Lower lobe of right lung (tissue), 2 donors: Measurements from ENCODE around the gene PTGES. TPM values are rescaled to one million over a fixed set of nuclear protein-coding genes. Genes with fewer than 3 reads are reported as not detected.

Experiments
- ATAC-seq, 2 donors: fragments of 200-7000 bp; cut with Tn5 transposase; one replicate each; pipeline ENCODE4 v1.9.1; 2020 to 2022; ENCODE audit warnings: mild to moderate bottlenecking in 2 of 2, moderate library complexity in 2 of 2
- DNase-seq: peaks from one replicate; pipeline ENCODE4 v3.0.0-alpha.2; 2020
- H3K27ac ChIP-seq: fragments of 200-600 bp; one replicate; pipeline ENCODE4 v1.8.0; 2022
- H3K27me3 ChIP-seq: fragments of 200-600 bp; one replicate; pipeline ENCODE4 v1.8.0; 2022; ENCODE audit warnings: low read depth
- H3K36me3 ChIP-seq: fragments of 200-600 bp; one replicate; pipeline ENCODE4 v1.8.0; 2022; ENCODE audit warnings: mild to moderate bottlenecking
- H3K4me1 ChIP-seq: fragments of 200-600 bp; one replicate; pipeline ENCODE4 v1.8.0; 2022
- H3K4me3 ChIP-seq: fragments of 200-600 bp; one replicate; pipeline ENCODE4 v1.8.0; 2022; ENCODE audit warnings: mild to moderate bottlenecking
- H3K9me3 ChIP-seq: fragments of 200-600 bp; one replicate; pipeline ENCODE4 v1.8.0; 2022
- intact Hi-C: fragments of 100-400 bp; cut with DNase I; formaldehyde crosslinking; loops from one replicate; pipeline ENCODE4 v1.11.0; 2022
- total RNA-seq: library from RNA; stranded (reverse); fragmentation: NEBNext Ultra II Directional; extraction: Animal tissue kit (Norgen Biotek cat#: 25700); gene quantifications from one replicate; pipeline ENCODE4 v1.2.1, GENCODE V29; 2021
- TF ChIP-seq, protein P1 (sequence below): fragments of 200-600 bp; IDR thresholded peaks from one replicate; pipeline ENCODE4 v1.8.0; 2022; ENCODE audit warnings: antibody characterized with exemption, mild to moderate bottlenecking
- donor health status: DM: no; HTN: yes; CAD: no; lungs with severe emphysema.

The PTGES gene
- total RNA-seq, 1 donor from 2014 or later: 3.9 TPM

GRCh38 chr9:129724456-129725190 is 28.2 kb downstream of the PTGES start:
- no peak for DNase-seq
- Histone ChIP-seq H3K36me3 (no peaks in the 10 kb centered on the region), H3K27ac (no peak overlapping the region), H3K27me3 (peaks cover 6% of the 10 kb centered on the region), H3K9me3 (no peaks in the 10 kb centered on the region), H3K4me3 (no peak overlapping the region), H3K4me1 (peaks cover 6% of the 10 kb centered on the region)
- intact Hi-C loops: no loop called here
- TF ChIP-seq, protein P1, sequence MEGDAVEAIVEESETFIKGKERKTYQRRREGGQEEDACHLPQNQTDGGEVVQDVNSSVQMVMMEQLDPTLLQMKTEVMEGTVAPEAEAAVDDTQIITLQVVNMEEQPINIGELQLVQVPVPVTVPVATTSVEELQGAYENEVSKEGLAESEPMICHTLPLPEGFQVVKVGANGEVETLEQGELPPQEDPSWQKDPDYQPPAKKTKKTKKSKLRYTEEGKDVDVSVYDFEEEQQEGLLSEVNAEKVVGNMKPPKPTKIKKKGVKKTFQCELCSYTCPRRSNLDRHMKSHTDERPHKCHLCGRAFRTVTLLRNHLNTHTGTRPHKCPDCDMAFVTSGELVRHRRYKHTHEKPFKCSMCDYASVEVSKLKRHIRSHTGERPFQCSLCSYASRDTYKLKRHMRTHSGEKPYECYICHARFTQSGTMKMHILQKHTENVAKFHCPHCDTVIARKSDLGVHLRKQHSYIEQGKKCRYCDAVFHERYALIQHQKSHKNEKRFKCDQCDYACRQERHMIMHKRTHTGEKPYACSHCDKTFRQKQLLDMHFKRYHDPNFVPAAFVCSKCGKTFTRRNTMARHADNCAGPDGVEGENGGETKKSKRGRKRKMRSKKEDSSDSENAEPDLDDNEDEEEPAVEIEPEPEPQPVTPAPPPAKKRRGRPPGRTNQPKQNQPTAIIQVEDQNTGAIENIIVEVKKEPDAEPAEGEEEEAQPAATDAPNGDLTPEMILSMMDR: no peak
- ATAC-seq: no peak

DNA sequence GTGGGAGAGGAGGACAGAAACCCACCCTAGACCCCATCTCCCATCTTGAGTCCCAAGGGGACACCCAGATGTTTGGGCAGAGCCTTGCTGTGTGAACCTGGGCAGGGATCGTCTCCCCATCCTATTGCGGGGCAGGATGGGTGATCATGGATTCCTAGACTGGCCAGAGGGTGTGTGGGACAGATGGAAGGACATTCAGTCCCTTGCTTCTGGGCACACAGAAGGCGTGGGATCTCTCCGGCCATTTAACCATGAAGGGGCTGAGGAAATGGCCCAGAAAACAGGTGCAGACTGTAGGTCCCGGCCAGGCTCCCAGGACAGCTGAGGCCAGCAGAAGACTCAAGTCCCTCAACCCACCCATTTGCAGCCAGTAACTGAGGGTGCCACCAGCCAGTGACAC is 29.9 kb downstream of the PTGES start:
- Histone ChIP-seq H3K4me1 (peaks cover 6% of the 10 kb centered on the region), H3K27ac (no peak overlapping the region), H3K9me3 (no peaks in the 10 kb centered on the region), H3K36me3 (no peaks in the 10 kb centered on the region), H3K4me3 (no peak overlapping the region), H3K27me3 (peaks cover 10% of the 10 kb centered on the region)
- intact Hi-C loops: no loop called here
- no peak for ATAC-seq
- no peak for DNase-seq
- TF ChIP-seq, protein P1: no peak

- ATAC-seq (no peak), DNase-seq (no peak)
- Histone ChIP-seq H3K27me3 (peaks cover 7% of the 10 kb centered on the region), H3K27ac (no peak overlapping the region), H3K4me3 (no peak overlapping the region), H3K4me1 (no peaks in the 10 kb centered on the region), H3K9me3 (no peaks in the 10 kb centered on the region), H3K36me3 (no peaks in the 10 kb centered on the region)
- TF ChIP-seq, protein P1: no peak
- intact Hi-C loops: no loop called here
These were observed 31.8 kb downstream of the PTGES start for GRCh38 chr9:129720865-129721545.

DNA sequence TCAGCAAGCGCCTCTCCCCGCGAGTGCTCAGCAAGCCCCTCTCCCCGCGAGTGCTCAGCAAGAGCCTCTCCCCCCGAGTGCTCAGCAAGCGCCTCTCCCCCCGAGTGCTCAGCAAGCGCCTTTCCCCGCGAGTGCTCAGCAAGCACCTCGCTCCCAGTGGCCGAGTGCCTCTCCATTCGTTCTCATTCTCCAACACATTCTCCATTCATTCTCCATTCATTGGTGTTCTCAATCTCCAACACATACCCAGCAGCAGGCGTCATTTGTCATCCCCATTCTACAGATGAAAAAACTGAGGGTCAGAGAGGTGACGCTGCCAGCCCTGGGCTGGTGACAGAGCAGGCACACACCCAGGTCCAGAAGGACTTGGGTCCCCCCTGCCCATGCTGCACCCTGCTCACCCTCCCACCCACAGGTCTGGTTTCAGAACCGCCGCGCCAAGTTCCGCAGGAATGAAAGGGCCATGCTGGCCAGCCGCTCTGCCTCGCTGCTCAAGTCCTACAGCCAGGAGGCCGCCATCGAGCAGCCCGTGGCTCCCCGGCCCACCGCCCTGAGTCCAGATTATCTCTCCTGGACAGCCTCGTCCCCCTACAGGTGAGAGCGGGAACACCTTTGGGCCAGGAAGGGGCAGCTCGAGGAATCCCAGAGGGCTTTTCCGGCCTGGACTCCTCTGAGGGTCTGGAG is 32.5 kb downstream of the PTGES start:
- H3K27me3 ChIP-seq: peaks cover 6% of the 10 kb centered on the region
- ATAC-seq (no peak), DNase-seq (no peak)
- no peak overlapping the region for H3K27ac ChIP-seq
- TF ChIP-seq, protein P1: no peak
- H3K36me3 ChIP-seq: no peaks in the 10 kb centered on the region
- intact Hi-C loops: no loop called here
- H3K4me3 ChIP-seq: no peak overlapping the region
- no peaks in the 10 kb centered on the region for H3K9me3 ChIP-seq
- no peaks in the 10 kb centered on the region for H3K4me1 ChIP-seq

GRCh38 chr9:129719135-129719534 is 33.7 kb downstream of the PTGES start:
- no peak for ATAC-seq
- no peaks in the 10 kb centered on the region for H3K36me3 ChIP-seq
- intact Hi-C loops: no loop called here
- no peak for DNase-seq
- H3K27me3 ChIP-seq: peaks cover 11% of the 10 kb centered on the region
- H3K4me1 ChIP-seq: no peaks in the 10 kb centered on the region
- no peak overlapping the region for H3K27ac ChIP-seq
- TF ChIP-seq, protein P1: no peak
- no peaks in the 10 kb centered on the region for H3K9me3 ChIP-seq
- no peak overlapping the region for H3K4me3 ChIP-seq
